Inflammatory macrophage treated with lipopolysaccharide for 4 hours (primary cell): ENCODE measurements around the gene TRAPPC3L.

Experiments used
- DNase-seq: peaks from one replicate; pipeline ENCODE4 v3.0.0-alpha.2; 2020

TRAPPC3L gene

DNA sequence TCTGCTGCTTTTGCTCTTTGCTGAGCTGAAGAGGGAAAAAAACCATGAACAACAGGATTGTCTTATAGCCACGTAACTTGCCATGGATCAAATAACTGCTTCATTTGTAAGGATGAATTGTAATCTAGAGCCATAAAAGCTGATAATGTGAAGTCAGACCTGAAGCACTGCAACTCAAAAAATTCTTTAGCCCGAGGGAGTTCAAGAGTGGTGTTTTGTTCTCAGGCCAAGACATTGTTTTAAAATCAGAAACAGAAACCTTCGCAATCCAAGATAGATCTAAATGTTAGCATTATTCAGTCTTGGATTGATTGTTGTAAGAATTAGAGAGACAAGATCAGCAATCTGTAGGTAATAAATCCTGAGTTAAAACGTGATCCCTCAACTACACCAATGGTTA lies at the start of gene TRAPPC3L:
TRAPPC3L (minus strand) TSS at position 34 of the 400 bp plus-strand sequence. CDS start 170 bp downstream, outside the sequence.
- no peak for DNase-seq

- DNase-seq = no peak
Measured at GRCh38 chr6:116595247-116595646, 49.8 kb upstream of the TRAPPC3L start.

DNA sequence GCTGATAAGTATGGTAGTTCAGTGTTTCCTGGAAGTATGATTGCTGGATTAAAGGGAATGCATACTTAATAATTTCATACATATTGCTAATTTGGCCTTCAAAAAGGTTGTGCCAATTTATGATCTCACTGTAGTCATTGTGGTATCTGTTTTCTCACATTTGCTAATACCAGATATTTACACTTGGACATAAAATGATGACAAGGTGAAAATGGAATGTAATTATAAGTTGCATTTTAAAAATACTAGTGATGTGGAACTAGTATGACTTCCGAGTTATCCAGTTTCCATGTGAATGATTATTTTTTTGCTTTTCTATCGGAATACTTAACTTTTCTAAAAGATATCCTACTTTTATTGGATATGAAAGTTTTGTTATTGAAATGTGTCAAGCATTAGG lies 41.3 kb upstream of the TRAPPC3L start:
- DNase-seq = no peak

GRCh38 chr6:116586276-116586675 lies 40.8 kb upstream of the TRAPPC3L start:
- no peak for DNase-seq

DNA sequence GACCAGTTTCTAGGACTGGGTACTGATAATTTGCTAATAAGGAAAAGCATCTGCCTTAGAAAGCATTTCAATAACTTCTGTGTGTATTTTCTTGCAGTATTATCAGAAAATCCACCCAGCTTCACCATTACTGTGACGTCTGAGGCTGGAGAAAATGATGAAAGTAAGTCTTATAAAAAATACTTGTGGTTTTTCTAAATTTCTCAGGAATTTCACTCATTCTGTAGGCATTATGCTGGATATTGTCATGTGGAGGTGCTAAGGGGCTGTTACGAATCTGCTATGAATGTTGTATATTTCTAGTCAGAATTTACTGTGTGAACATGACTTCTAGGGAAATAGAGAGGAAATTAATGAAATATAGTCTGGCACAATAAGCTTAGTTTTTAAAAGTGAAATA lies 34.7 kb upstream of the TRAPPC3L start:
- no peak for DNase-seq

DNA sequence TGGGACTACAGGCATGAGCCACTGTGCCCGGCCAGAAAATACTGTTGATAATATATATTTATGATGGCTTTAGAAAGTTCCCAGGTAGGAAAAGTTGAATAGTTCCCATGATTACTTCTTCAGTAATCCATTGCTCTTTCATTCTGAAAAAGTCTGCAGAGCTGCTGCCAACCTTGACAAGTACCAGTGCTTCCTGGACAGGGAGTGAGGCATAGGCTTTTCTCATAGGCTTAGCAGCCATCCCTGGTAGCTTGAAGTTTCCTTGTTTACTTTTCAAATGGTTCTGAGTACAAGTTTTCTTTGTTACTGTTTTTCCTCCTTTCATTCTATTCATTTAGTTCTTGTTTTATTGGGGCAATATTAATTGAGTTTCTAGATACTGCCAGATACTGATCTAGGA lies 33.7 kb upstream of the TRAPPC3L start:
- no peak for DNase-seq

- no peak for DNase-seq
Measured at GRCh38 chr6:116578335-116578734, 32.9 kb upstream of the TRAPPC3L start.

DNA sequence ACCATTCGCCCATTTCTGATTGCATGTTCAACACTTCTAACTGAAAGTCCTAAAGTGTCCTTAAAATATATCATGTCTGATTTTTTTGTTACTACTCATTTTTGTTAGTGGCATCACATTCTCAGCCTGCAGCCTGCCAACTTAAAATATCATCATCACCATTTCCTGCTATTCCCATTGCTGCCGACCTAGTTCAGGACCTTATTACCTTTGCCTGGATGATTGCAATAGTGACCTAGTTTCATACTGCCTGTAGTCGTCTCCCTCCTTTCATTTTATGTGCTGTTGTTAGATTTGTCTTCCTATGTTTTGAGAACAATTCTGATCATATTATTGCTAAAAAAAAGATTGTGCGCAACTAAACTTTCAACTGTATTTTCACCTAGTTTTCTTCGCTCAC lies 32.0 kb upstream of the TRAPPC3L start:
- no peak for DNase-seq

GRCh38 chr6:116575227-116575626 lies 29.7 kb upstream of the TRAPPC3L start:
- DNase-seq = no peak

GRCh38 chr6:116572162-116572561 lies 26.7 kb upstream of the TRAPPC3L start:
- DNase-seq = peak; percentile 55

GRCh38 chr6:116571683-116572000 lies 26.2 kb upstream of the TRAPPC3L start:
- no peak for DNase-seq

DNA sequence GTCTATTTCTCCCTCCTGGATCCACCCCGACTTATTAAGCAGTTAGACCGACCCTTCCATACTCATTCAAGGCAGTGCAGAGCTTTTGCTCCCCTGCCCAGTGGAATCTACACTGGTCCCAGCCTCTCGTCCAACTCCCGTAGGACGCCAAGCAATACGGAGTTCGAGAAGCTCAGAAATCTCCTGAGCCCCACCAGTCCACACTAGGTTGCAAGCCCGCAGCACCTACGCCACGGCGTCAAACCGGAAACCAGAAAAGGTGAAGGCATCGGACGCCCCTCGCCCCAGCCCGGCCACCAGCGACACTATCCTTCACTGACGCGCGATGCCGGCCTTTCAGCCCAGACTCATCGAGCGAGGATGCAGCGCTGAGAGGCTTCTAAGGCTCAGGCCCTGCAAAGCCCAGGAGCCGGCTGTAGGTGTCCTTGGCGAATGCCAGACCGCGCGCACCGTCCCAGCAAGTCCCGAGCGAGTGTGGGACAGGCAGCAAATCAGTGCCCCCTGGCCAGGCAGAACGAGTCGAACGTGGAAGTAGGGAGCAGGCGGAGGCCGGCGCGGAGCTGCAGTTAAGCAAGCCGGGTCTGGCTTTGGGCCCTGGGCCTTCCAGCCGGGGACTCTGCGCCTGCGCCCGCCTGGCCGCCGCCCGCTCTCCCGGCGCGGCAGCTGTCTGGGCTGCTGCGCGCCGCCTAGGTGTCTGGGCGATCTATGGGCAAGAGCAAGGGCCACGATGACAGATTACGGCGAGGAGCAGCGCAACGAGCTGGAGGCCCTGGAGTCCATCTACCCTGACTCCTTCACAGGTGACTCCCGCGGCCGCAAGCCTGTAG lies 25.6 kb upstream of the TRAPPC3L start, which contains the start of gene RWDD1:
RWDD1 (plus strand) TSS at position 649 of the 827 bp plus-strand sequence; CDS start at position 728, 79 bp downstream.
- peak; percentile 99 for DNase-seq

DNA sequence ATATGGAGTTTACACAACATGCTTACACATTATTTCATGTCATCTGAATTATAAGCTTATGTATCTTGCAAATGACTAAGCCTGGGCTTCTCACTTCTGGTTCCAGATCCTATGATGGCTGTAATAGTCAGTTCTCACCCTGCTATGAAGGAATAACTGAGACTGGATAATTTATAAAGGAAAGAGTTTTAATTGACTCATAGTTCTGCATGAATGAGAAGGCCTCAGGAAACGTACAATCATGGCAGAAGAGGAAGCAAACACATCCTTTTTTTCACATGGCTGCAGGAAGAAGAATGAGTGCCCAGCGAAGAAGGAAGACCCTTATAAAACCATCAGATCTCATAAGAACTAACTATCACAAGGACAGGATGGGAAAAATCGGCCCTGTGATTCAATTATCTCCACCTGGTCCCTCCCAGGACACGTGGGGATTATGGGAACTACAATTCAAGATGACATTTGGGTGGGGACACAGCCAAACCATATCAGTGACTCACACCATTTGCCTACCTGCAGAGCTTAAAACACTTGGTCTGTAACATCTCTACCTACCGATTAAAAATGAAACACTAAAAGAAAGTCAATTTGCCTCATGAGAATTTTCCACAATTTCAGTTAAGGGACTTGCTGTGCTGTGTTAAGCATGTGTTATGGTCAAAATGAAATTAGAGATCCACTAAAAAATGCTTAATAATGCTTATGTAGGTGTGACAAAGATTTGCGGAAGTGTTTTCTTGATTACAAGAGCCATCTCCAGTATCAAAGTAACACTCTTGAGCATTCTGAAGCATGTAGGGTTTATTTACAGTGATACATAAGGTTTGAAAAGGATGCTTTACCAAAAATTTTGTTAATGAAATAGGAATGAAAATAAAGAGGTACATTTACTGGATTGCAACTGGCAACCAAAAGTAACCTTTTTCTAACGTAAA lies 23.6 kb upstream of the TRAPPC3L start:
- DNase-seq = peak; percentile 33

- no peak for DNase-seq
Measured at GRCh38 chr6:116568111-116568510, 22.6 kb upstream of the TRAPPC3L start.

GRCh38 chr6:116564921-116565872 lies 19.7 kb upstream of the TRAPPC3L start:
- DNase-seq = no peak

- no peak for DNase-seq
Measured at GRCh38 chr6:116564311-116564710, 18.8 kb upstream of the TRAPPC3L start.

DNA sequence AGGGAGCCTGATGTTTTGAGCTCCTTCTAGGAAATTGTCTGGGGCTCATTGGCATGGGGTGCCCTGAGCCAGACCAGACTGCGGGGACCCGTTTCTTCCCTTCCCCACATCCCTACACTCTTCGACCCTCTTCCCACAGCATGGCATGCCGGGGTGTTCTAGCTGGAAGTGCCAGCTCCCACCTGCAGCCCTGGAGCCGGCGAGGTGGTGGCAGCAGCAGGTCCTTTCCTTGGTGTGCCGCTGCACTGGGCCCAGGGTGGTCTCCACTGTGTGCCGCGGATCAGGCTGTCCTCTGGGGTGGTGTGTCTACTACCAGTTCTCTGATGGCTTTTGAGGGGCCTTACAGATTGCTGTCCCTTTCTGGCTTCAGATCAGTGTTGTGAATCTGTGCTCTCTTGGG lies 18.3 kb upstream of the TRAPPC3L start:
- DNase-seq = no peak

DNA sequence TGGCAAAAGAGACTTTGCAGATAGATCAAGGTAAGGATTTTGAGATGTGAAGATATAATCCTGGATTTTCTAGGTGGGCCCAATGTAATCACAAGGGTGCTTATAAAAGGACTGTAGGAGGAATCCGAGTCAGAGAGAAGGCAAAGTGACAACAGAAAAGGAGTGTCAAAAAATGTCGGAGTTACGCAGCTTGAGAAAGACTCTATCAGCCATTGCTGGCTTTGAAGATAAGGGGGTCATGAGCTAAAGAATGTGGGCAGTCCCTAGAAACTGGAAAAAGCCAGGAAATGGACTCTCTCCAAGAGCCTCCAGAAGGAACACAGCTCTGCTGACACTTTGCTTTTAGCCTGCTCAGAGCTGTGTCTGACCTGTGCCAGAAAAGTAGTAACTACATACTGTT lies 17.1 kb upstream of the TRAPPC3L start:
- DNase-seq = no peak

DNA sequence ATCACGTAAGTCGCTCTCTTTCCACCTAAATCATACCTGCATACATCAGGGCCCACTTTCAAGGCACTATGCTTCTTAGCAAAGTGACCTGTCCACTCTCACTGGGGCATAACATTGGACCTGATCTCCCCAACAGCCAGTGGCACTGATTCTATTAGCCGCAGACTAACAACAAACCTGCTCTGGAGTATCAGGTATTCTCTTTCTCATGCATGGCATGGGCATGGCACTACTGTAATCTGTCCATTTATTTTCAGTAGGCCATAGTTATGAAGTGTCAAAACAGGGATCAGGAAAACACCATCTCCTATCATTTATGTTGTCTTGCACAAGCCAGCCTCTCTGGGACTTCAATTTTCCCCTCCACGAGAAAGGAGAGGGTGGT lies 16.5 kb upstream of the TRAPPC3L start:
- DNase-seq = no peak

DNA sequence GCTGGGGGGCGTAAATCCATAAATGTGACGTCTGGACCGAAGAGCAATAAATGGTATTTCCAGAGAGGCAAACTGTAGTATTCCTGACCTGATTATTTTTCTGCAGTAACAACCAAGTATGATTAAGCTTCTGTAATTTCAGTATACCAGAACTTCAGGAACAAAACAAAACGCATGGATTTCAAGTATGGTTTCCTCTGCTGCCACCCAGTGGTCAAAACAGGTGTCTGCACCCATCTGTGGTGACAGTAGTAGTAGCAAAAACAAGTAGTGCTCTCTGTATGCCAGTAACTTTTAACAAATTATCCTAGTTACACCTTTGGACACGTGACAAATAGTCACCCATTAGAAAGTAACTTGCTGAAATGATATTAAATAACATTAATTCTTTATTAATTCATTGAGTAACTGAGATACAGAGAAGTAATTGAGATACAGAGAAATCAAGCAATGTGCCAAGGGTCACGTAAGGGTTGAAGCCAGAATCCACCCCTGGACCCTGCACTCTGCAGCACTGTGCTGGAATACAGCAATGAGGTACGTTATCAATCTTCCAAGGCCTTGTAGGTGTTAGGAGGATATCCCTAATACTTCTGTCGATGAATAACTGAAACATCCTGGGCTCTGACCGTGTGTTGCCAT lies 16.0 kb upstream of the TRAPPC3L start:
- DNase-seq = peak; percentile 71

- DNase-seq = no peak
Measured at GRCh38 chr6:116560130-116560529, 14.6 kb upstream of the TRAPPC3L start.

DNA sequence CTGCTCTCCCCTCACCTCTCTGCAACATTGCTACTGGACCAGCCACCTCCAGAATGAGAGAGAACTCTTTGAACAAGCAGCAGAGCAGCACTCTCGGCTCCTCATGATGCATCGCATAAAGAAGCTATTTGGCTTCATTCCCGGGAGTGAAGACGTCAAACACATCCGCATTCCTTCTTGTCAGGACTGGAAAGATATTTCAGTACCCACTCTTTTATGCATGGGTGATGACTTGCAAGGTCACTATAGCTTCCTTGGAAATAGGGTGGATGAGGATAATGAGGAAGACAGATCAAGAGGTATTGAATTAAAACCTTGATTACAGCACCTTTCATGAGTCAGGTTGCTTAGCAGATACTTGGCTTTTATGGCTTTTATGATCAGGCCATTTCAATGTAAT lies 12.4 kb upstream of the TRAPPC3L start:
- no peak for DNase-seq
